ENCODE results near the gene INCA1.

DNA sequence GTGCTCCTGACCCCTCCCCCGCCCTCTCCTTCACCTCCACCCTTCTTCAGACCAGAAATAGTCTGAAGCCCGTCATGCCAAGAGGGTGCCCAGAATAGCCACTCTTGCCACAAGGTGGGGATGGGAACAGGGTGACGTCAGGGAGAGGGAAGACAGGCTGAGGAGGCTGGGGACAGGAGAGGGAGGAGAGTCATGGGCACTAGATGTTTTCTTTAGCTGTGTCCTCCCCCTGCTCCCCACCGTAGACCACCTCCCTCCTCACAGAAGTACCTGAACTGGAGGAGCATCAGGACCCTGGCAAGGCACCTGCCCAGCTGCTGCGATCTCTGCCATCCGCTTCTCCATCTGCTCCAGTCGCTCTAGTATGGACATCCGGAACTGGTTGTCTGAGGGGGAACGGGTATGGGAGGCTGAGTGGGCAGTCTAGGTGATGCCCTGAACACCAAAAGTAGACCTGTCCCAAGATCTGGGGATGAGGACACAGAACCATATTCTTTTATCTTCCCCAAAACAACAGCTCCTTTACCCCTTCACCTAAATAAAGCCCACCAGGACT is 23.1 kb downstream of the INCA1 start:
- TF ChIP-seq, protein P1, sequence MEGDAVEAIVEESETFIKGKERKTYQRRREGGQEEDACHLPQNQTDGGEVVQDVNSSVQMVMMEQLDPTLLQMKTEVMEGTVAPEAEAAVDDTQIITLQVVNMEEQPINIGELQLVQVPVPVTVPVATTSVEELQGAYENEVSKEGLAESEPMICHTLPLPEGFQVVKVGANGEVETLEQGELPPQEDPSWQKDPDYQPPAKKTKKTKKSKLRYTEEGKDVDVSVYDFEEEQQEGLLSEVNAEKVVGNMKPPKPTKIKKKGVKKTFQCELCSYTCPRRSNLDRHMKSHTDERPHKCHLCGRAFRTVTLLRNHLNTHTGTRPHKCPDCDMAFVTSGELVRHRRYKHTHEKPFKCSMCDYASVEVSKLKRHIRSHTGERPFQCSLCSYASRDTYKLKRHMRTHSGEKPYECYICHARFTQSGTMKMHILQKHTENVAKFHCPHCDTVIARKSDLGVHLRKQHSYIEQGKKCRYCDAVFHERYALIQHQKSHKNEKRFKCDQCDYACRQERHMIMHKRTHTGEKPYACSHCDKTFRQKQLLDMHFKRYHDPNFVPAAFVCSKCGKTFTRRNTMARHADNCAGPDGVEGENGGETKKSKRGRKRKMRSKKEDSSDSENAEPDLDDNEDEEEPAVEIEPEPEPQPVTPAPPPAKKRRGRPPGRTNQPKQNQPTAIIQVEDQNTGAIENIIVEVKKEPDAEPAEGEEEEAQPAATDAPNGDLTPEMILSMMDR (IDR thresholded peaks at IDR 0.05; ENCODE audit: insufficient read depth, low read length, poor library complexity, severe bottlenecking), result no peak
- no peak for TF ChIP-seq EZH2phosphoT487 (conservative IDR thresholded peaks at IDR 0.05; ENCODE audit: low read length)
